ENCODE data around the gene MOB3B.

- TF ChIP-seq NFRKB (IDR thresholded peaks at IDR 0.05), result no peak
- TF ChIP-seq SUZ12 (IDR thresholded peaks at IDR 0.05), result no peak
- no peak for TF ChIP-seq LEF1 (IDR thresholded peaks at IDR 0.05; ENCODE audit: borderline replicate concordance)
- no peak for TF ChIP-seq FOXM1 (IDR thresholded peaks at IDR 0.05; ENCODE audit: borderline replicate concordance)
- TF ChIP-seq SP1 (IDR thresholded peaks at IDR 0.05), result no peak
- TF ChIP-seq FOXA1 (IDR thresholded peaks at IDR 0.05), result no peak
- no peak for TF ChIP-seq HDGF (IDR thresholded peaks at IDR 0.05; ENCODE audit: borderline replicate concordance)
- TF ChIP-seq ELF4 (IDR thresholded peaks at IDR 0.05), result no peak
- no peak for TF ChIP-seq FOXK2 (IDR thresholded peaks at IDR 0.05)
- no peak for TF ChIP-seq ARNT (IDR thresholded peaks at IDR 0.05)
- no peak for TF ChIP-seq CTBP1 (IDR thresholded peaks at IDR 0.05; ENCODE audit: borderline replicate concordance)
- TF ChIP-seq ZNF384 (IDR thresholded peaks at IDR 0.05), result no peak
Observed at GRCh38 chr9:27293996-27294395, 235.6 kb downstream of the MOB3B start.
